Mucosa of descending colon (tissue), 3 donors: ENCODE measurements around the gene PPCS. TPM values are rescaled to one million over a fixed set of nuclear protein-coding genes. Genes with fewer than 3 reads are reported as not detected.

ENCODE experiments used
- ATAC-seq: fragments of 200-7000 bp; cut with Tn5 transposase; one replicate; pipeline ENCODE4 v1.9.1; 2020; ENCODE audit warnings: mild to moderate bottlenecking, moderate library complexity
- DNase-seq, 3 donors: peaks; one replicate each; pipeline ENCODE4 v3.0.0-alpha.2; 2020
- H3K36me3 ChIP-seq: fragments of 200-600 bp; one replicate; pipeline ENCODE4 v1.8.0; 2021; ENCODE audit warnings: low read depth, mild to moderate bottlenecking
- H3K4me1 ChIP-seq: fragments of 200-600 bp; one replicate; pipeline ENCODE4 v1.8.0; 2021; ENCODE audit warnings: low read depth, mild to moderate bottlenecking
- H3K4me3 ChIP-seq: fragments of 200-600 bp; one replicate; pipeline ENCODE4 v1.8.0; 2021; ENCODE audit warnings: mild to moderate bottlenecking
- H3K9me3 ChIP-seq: fragments of 200-600 bp; one replicate; pipeline ENCODE4 v1.8.0; 2021; ENCODE audit warnings: mild to moderate bottlenecking
- intact Hi-C, 2 donors: fragments of 100-400 bp; cut with DNase I in 1 of 2; cut with micrococcal nuclease in 1 of 2; formaldehyde crosslinking; loops; one replicate each; pipeline versions ENCODE4 v1.11.0 to v1.11.1; 2022; cut with DNase I, micrococcal nuclease
- total RNA-seq, 3 donors: library from RNA; stranded (reverse); fragmentation: NEBNext Ultra II Directional in 2 of 3; extraction: Animal tissue kit (Norgen Biotek cat#: 25700) in 2 of 3; gene quantifications; one replicate each; pipeline versions ENCODE4 v1.2.1 to v1.2.4, GENCODE V29; 2021 to 2023
- TF ChIP-seq, protein P1 (sequence below): fragments of 200-600 bp; IDR thresholded peaks from one replicate; pipeline ENCODE4 v1.8.0; 2022; ENCODE audit warnings: antibody characterized with exemption, mild to moderate bottlenecking
- donor health status: DM: no; HTN: no; CAD: no; lungs with moderate emphysema.
- donor health status: DM: no; HTN: no; CAD: no.
- donor health status: DM: no; HTN: yes; CAD: no.

Gene PPCS
- total RNA-seq, 3 donors from 2014 or later = 62.2 to 90.5 (median 75.8) TPM

DNA sequence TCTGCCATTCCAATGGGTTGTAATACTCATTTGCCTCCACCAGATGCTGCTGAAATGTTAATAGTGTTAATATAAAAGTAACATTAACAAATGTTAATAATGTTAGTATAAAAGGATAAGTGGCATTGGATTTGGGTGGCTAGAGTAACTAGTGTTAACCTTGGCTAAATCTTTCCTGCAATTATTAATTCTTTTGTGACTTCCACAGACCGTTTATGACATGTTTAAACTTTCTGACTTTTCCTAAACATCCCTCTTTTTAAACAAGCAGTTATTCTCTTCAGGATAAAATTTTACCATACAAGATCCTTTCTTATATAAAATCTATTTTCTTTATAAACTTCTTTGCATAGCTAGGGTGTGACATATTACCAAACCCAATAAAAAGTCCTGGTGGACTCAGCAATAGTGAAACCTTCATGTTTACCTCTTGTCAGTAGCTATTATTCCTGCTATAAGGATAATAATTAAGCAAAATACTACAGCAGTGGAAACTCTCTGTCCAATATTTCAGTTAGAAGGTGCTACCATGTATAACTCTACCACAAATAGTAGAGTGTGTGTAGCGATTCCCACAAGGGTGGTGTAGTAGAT is 48.3 kb downstream of the PPCS start:
- H3K4me1 ChIP-seq = no peaks in the 10 kb centered on the region
- DNase-seq (no peak), ATAC-seq (no peak)
- TF ChIP-seq, protein P1, sequence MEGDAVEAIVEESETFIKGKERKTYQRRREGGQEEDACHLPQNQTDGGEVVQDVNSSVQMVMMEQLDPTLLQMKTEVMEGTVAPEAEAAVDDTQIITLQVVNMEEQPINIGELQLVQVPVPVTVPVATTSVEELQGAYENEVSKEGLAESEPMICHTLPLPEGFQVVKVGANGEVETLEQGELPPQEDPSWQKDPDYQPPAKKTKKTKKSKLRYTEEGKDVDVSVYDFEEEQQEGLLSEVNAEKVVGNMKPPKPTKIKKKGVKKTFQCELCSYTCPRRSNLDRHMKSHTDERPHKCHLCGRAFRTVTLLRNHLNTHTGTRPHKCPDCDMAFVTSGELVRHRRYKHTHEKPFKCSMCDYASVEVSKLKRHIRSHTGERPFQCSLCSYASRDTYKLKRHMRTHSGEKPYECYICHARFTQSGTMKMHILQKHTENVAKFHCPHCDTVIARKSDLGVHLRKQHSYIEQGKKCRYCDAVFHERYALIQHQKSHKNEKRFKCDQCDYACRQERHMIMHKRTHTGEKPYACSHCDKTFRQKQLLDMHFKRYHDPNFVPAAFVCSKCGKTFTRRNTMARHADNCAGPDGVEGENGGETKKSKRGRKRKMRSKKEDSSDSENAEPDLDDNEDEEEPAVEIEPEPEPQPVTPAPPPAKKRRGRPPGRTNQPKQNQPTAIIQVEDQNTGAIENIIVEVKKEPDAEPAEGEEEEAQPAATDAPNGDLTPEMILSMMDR = no peak
- H3K4me3 ChIP-seq = no peak overlapping the region
- H3K9me3 ChIP-seq = peaks cover 66% of the 10 kb centered on the region
- intact Hi-C loops = no loop called here
- H3K36me3 ChIP-seq = no peaks in the 10 kb centered on the region

DNA sequence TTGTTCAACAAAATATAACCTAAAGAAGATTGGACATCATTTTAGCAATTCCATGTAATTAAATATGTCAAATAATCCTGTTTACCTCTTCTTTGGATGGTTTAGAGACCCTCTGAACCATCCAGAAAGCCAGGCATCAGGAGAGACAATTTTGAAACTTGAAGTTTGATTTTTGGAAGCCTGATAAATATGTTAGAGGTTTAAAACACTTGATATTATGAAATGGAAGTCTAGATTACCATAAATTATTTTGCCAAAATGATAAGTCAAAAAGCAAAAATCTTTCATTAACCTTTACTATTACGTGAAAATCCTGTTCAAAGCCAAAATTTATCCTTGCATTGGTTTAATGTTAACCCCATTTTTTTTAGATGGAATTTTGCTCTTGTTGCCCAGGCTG is 50.2 kb downstream of the PPCS start:
- intact Hi-C loops = no loop called here
- ATAC-seq (no peak), DNase-seq (no peak)
- Histone ChIP-seq H3K4me1 (no peaks in the 10 kb centered on the region), H3K4me3 (no peak overlapping the region), H3K36me3 (no peaks in the 10 kb centered on the region), H3K9me3 (peaks cover 85% of the 10 kb centered on the region)
- TF ChIP-seq, protein P1 = no peak

Other genes with a start within 250 kb of the PPCS start
- gene FOXJ3, start 121.3 kb upstream of the PPCS start, total RNA-seq = 10 to 100 TPM; 47.0 to 57.3 (median 53.4) TPM
- 10 to 100 TPM; 13.3 to 18.9 (median 14.5) TPM for gene RIMKLA, start 75.8 kb upstream of the PPCS start, total RNA-seq
- 1 to 10 TPM; 1.2 to 3.0 (median 2.2) TPM for gene ZMYND12, start 521 bp upstream of the PPCS start, total RNA-seq
- gene CCDC30, start 6.7 kb downstream of the PPCS start, total RNA-seq = 1 to 10 TPM; 2.2 to 3.8 (median 3.7) TPM
- gene PPIH, start 201.9 kb downstream of the PPCS start, total RNA-seq = 10 to 100 TPM; 20.1 to 47.7 (median 23.3) TPM
- 100 to 1,000 TPM; 377 to 521 (median 511) TPM for gene YBX1, start 225.9 kb downstream of the PPCS start, total RNA-seq